NCI-H748 (cell line): ENCODE data around the gene NDEL1.

Experiments
- DNase-seq: peaks from one replicate; lab custom pipeline; 2025; ENCODE audit not compliant: unreplicated experiment; lab: John Stamatoyannopoulos, UW

NDEL1 gene

GRCh38 chr17:8477171-8477570, 41.5 kb downstream of the NDEL1 start:
- DNase-seq = no peak

DNA sequence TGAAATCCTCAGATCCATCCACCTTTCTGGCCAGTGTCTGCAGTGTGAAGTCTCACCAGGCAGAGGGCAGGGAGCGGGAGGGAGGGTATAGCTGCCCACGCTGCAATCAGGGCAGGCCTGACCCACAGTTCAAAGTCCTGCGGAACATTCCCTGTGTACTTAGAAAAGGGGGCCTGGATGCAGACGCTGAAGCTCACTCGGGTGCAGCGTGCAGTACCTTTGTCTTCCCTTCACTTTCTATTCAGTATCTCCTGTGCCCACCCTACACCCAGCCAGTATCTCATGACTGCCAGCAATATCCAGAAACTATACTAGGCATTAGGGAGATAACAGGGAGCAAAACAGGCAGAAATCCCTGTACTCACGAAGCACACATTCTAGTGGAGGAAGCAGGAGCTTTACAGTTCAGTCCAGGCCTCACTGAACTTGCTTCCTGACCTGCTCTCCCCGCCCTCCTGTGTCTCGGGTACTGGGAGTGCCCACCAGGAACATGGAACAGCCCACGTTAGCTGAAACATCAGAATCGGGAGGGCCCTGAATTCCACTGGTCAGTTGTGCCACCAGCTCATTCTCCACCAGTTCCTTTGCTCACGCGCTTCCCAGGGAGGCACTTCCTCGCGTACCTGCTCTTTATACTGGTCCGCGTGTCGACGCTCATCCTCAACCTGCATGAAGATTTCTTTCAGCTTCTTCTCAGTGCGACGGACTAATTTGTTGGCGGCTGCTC, 42.2 kb downstream of the NDEL1 start:
- no peak for DNase-seq

GRCh38 chr17:8479431-8479947, 43.8 kb downstream of the NDEL1 start:
- DNase-seq = no peak

GRCh38 chr17:8480011-8480976, 44.6 kb downstream of the NDEL1 start:
- no peak for DNase-seq

DNA sequence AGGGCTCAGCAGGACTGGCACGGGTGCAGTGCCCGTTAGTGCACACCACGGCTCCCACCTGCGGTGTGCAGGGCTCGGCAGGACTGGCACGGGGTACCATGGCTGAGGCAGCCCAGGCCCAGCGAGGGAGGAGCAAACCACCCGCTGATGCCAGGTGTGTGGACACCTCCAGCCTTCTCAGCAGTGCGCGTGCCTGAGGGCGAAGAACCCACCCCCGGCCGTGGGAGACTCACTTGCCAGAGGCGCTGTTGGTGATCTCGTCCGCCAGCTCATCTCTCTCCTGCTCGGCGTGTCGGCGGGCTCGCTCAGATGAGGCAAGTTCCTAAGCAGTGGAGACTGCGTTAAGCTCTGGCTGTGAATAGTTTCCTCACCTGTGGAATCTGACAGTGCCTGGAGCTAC, 45.4 kb downstream of the NDEL1 start:
- DNase-seq = no peak

DNA sequence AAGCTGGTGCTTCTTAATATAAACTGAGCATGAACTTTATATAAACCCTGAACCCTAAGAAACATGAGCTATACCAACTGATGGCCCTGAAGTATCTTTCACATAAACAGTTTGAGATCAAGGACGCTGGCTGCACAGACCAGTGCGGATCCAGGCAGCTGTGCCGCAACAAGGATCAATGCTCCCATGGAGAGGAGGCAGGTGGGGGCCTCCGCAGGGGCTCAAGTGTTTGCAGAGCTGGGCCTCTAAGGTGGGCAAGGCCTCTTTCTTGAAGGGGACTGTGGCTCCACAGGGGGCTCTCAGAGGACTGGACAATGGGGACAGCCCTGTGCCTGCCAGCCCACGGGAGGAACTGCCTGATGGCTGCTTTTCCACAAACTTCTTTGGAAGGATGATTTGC, 46.0 kb downstream of the NDEL1 start:
- DNase-seq = no peak

DNA sequence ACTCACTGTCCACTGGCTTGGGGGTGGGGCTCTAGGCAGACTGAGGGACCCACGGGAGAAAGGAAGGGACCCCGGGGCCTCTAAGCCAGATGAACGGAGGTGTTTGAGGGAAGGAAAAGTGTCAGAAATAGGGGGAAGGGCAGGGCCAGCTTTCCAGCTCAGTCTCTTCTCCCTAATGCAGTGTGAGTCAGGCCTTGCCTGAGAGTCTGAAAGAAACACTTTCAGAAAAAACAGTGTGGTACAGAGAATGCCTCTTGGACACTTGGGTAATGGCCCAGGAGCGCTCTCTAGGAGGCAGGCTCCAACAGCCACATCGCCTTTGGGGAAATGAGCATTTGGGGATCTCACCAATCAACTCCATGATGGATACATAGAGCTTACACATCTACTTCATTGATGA, 46.9 kb downstream of the NDEL1 start:
- DNase-seq = no peak

- DNase-seq = no peak
These were observed 48.8 kb downstream of the NDEL1 start for GRCh38 chr17:8484465-8484864.

- DNase-seq = no peak
These were observed 49.8 kb downstream of the NDEL1 start for GRCh38 chr17:8485491-8485890.

DNA sequence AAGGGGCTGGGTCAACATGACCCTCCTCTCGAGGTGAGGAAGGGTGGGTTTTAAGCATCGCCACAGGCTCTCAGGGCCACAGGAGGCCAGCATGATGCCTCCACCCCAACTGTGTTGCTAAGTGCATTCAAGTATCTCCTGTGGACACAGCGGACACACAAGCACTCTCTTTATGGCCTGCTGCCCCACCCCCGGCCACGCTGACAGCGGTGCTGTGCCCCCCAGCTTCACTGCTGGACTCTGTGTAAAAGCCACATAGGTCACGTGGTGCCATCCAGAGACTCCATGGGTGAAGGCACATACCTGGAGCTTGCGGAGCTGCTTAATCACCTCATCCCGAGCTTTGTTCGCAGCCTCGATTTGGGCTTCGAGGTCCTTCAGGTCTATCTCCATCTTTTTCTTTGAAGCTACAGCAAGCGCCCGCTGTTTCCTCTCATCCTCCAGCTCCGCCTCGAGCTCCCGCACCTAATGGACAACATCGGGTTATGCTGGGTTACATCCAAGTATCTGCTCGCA, 51.5 kb downstream of the NDEL1 start:
- no peak for DNase-seq

GRCh38 chr17:8487743-8488142, 52.1 kb downstream of the NDEL1 start:
- no peak for DNase-seq

GRCh38 chr17:8488491-8488890, 52.8 kb downstream of the NDEL1 start:
- no peak for DNase-seq

DNA sequence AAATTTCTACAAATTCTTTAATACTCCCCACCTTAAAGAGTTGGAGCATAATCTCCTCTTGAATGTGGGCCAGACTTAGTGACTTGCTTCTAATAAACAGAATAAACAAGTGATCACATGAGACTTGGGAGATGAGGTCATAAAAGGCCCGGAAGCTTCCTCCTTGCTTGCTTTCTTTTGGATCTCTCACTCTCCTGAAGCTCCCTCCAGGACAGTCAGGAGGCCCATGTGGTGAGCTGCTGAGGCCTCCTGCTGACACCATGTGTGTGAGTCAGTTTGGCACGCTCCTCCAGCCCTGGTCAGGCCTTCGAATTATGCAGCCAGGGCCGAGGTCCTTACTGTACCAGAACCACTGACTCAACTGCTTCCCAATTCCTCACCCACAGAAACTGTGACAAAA, 53.2 kb downstream of the NDEL1 start:
- DNase-seq = no peak

DNA sequence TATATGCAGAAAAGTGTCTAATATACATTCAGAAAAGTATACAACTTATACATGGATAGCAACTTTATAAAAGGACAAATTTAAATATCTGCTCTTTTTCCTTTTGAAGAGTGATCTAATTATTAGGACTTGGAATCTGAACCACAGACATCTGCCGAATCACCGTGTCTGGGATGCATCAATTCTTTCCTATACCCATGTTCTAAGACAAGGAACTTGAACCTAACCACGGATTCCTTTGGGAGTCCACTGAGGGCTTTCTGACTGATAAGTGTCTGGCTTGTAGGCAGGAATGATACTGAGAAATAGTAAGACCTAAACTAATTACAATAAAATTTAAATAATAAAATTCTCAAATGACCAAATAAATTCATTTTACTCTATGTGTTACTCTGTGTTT, 54.2 kb downstream of the NDEL1 start:
- no peak for DNase-seq

DNA sequence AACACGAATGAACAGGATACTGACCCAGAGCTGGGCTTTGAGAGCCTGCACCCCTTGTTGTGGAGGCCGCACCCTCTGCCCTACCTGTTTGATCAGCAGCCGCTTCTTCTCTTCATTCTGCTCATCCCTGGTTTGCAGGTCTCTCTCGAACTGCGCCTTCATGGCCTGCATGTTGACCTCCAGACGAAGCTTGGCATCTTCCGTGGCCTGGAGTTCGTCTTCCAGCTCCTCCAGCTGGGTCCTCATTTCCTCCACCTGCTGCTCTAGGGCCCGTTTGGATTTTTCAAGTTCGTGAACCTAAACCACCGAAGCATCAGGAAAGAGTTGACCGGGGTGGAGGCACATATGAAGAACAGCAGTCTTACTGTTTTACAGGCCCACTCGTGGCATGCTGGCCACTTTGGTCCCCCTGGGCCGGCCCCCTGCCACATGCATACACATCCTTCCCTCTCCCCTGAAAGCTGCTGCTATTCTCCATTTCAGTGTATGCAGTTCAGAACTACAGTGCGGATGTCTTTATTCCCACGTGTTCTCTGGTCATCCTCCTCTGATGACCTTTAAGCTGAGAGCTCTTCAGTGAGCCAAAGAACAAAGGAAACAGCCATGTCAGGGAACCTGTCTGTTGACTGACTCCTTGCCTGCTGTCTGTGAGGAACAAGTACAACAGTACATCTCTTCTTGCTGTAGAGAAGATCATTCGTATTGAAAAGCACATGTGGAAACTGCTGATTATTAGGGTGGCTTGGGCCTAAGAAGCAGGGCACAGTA, 54.8 kb downstream of the NDEL1 start:
- DNase-seq = no peak

DNA sequence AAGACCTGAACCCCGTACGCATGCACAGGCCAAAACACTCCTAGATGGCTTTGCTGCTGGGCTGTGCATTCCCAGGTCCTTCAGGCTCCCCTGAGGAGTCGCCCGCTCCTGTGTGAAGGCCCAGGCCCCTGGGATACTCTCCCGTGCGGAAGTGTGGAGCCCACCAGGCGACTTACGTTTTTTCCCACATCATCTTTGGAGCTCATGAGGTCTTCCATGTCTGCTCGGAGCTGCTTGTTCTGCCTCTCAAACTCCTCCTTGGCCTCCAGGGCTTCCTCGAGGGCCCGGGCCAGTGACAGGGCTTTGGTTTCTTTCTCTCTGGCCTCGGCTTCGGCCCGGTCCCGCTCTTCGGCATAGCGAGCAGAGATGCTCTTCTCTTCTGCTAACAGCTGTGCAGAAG, 56.4 kb downstream of the NDEL1 start:
- DNase-seq = no peak

GRCh38 chr17:8494021-8494420, 58.3 kb downstream of the NDEL1 start:
- DNase-seq = no peak

- no peak for DNase-seq
These were observed 58.9 kb downstream of the NDEL1 start for GRCh38 chr17:8494506-8495111.

DNA sequence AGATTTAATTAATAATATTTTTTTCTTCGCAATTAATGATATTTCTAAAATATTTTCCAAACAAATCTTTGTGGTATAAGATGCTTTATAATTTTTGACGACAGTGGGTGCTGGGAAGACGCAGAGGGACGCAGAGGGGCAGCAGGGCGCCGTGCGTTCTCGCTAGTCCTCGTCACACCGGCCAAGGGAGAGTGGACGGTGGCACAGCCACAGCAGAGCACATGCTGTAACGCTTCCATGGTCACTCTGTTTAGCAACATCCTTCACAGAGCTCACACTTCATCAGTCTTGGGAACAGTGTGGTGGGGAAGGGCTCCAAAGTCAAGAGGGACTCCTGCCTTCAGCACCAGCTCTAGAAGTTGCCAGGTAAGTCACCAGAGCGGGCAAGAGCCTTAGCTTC, 60.4 kb downstream of the NDEL1 start:
- no peak for DNase-seq

DNA sequence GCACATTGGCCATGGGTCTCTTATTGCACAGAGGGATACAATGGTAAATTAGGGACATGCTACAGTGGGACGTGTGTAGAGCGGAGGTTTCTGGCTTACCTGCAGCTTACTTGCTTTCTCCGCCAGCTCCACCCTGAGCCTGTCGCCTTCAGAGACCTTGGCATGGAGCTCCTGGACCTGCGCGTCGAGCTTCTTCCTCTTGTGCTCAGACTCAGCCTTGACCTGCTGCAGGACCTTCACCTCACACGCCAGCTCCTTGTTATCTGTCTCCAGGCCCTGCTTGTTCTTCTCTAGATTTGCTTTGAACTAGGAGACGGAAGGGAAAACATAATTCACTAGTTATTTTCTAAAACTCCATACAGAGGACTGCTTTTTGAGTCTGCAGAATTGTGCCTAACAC, 63.5 kb downstream of the NDEL1 start:
- no peak for DNase-seq

GRCh38 chr17:8499614-8500013, 63.9 kb downstream of the NDEL1 start:
- no peak for DNase-seq
